VCaP (cell line): ENCODE results near the gene NQO2.

ENCODE experiments used
- H3K27ac ChIP-seq: fragments of 450-650 bp; 2 replicates; pipeline ENCODE4 v1.5.1; 2017
- TF ChIP-seq, protein P1 (sequence below): fragments of 450-650 bp; conservative IDR thresholded peaks from 2 replicates; pipeline ENCODE4 v1.5.1; 2017; ENCODE audit warnings: mild to moderate bottlenecking, moderate library complexity

The NQO2 gene

DNA sequence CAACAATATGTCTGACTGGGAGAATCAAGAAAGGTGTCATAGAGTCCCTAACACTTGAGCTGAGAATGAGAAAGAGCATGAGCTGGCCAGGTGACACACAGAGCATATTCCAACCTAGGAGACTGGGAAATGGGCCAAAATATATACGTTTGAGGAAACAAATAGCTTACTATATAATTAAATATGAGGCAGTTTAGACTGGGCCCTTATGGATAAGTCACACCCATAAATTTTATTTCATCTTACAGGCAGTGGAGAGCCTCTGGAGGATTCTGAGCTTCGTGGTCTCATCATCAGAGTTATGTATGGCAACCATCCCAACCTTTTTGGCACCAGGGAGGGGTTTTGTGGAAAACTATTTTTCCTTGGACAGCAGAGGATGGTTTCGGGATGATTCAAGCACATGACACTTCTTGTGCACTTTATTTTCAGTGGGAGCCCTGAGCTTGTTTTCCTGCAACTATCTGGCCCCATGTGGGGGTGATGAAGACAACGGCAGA lies 12.9 kb upstream of the NQO2 start:
- TF ChIP-seq, protein P1, sequence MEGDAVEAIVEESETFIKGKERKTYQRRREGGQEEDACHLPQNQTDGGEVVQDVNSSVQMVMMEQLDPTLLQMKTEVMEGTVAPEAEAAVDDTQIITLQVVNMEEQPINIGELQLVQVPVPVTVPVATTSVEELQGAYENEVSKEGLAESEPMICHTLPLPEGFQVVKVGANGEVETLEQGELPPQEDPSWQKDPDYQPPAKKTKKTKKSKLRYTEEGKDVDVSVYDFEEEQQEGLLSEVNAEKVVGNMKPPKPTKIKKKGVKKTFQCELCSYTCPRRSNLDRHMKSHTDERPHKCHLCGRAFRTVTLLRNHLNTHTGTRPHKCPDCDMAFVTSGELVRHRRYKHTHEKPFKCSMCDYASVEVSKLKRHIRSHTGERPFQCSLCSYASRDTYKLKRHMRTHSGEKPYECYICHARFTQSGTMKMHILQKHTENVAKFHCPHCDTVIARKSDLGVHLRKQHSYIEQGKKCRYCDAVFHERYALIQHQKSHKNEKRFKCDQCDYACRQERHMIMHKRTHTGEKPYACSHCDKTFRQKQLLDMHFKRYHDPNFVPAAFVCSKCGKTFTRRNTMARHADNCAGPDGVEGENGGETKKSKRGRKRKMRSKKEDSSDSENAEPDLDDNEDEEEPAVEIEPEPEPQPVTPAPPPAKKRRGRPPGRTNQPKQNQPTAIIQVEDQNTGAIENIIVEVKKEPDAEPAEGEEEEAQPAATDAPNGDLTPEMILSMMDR, result no peak
- no peak overlapping the region for H3K27ac ChIP-seq

DNA sequence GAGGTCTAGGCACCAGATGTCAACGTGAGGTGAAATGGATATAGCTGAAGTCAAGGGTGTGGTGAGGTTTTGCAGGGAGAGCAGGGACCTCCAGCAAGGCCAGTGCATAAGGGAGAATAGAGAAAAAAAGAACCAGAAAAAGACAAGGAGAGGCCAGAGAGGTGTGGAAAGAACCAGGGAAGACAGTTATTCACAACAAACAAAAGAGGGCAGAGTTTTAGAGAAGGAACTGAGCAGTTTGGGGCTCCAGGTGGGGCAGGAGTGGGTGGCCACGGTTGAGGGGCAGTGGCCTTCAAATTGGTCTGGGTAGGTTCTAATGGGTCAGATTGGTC lies 11.6 kb upstream of the NQO2 start:
- TF ChIP-seq, protein P1, result no peak
- peak overlapping the region; percentile 91 for H3K27ac ChIP-seq

DNA sequence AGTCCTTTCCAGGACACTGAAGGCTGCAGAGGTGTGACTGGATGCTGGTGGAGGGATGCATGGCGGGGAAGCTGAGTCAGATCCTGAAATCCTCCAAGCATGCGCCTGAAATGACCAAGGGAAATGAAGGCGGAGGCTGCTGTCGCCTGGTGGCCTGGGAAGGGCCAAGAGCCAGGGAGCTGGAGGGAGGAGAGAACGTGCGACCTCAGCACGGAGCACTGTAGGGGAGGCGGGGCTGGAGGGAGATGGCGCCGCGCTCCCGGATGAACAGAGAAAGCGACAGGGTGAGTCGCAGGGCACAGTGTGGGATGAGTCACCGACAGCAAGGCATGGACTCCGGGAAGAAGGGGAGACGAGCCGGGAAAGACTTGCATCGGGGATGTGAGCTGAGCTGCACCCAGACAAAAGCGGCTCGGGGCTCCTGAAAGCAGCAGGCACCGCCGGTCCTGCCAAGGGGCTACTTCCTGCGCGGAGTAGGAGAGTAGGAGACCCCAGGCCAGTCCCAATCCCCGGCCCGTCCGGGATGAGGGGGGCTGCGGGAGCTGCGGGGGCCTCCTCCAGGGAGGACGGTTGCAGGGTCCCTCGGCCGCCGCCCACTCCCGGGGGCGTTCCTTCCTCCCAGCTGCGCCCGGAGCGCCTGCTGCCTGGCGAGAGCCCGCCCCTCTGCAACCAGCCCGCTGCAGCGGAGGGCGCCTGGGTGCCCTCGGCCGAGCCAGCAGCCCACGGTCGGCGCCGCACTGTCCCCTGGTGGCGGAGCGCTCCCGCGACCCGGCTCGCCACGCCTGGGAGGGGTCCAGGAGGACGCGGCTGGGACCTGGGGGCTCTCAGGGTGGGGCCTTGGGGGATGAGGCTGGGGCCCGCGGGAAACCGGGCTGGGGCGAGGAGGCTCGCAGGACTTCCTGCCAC lies 11.0 kb upstream of the NQO2 start:
- peak overlapping the region; percentile 91 for H3K27ac ChIP-seq
- TF ChIP-seq, protein P1, result peak; percentile 89

DNA sequence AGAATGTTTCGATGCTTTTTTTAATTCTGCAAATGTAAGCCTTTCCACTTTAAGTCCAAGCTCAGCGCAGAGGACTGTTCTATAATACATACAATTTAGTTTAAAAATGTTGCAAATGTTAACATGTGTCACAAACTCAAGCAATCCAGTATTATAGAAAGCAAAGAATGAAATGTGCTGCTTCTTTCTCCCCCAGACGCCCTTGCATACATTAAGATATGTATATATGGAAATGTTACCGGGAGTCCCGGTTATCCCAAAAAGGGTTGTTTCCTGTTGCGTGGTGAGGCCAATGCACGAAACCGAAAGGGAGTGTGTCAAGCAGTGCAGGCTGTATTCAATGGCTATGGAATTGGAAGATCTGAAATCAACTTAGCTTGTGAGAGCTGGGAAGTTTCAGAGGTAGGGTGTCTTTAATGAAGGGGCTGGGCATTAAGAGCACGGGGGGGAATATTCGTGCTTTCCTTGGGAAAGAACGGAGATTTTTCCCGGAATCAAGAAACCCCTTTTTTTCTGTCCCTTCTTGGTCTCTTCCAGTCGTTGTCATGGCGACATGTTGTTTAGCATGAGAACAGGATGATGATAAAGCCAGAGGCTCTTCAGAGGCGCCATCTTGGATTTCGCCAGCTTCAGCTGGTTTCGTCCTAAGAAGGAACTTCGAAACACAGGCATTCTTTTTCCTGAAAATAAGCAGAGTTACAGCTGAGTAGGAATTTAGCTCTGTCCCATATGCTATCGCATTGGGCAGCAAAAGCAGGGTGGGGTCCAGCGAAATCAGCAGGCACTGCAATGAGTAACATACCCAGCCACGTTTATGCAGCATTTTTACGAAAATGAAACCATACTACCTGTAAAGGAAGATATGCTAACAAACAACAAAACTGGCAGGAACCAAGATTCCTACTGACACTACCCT lies 10.1 kb upstream of the NQO2 start:
- TF ChIP-seq, protein P1, result peak; percentile 67

DNA sequence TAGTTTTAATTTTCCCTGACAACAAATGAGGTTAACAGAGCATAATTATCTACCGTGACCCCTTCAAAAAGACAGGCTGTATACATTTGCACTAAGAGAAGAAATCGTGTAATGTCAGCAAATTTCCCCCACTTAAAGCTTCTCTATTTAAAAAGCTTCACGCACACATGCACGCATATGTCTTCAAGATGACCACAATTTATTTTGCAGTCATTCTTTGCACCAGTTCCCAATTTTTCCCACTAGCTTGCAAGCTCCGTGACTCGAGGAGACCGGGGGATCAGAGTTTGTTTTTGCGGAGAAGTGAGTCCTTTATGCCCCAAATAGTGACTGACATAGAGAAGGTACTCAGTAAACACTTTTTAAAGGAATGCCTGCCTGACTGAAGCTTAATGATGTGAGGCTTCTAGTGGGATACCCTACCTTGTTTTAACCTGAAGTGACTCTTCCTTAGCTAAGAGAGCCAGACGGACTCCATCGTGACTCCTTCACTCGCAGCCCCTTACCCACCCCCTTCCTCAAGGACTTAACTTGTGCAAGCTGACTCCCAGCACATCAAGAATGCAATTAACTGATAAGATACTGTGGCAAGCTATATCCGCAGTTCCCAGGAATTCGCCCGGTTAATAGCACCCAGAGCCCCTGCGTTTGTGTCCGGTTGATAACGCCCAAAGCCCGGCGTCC lies 9.3 kb upstream of the NQO2 start:
- TF ChIP-seq, protein P1, result no peak
- peak overlapping the region; percentile 91 for H3K27ac ChIP-seq

More for the DNA sequence above, 10.1 kb upstream of the NQO2 start:
- H3K27ac ChIP-seq, result peak overlapping the region; percentile 91

DNA sequence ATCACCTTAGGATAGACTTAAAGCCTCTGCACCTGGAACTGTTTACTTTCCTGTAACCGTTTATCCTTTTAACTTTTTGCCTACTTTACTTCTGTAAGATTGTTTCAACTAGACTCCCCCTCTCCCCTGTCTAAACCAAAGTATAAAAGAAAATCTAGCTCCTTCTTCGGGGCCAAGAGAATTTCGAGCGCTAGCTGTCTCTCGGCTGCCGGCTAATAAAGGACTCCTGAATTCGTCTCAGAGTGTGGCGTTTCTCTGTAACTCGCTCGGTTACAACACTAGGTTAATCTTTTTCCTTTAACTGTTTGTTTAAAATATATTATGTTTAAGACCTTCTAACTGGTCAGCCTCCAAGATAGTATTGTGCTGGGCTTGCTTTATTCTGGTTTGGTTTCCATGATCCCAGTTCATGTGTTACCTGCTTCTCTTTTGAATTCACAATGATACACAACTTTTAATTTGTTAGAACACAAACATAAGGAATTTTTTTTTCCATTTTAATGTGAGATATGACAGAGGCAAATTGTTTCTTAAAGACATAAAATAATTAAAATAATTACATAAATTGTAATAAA lies 8.7 kb upstream of the NQO2 start:
- TF ChIP-seq, protein P1, result no peak
- peak overlapping the region; percentile 91 for H3K27ac ChIP-seq
